PC-3 (cell line): Measurements from ENCODE around the gene NBAS.

Experiments
- CTCF ChIP-seq: fragments of 300-600 bp; sonication (generic); conservative IDR thresholded peaks from 2 replicates; pipeline ENCODE4 v1.5.1; 2017; ENCODE audit warnings: antibody characterized with exemption, low read depth, mild to moderate bottlenecking, low read length
- EZH2 ChIP-seq: fragments of 300-600 bp; sonication (generic); IDR thresholded peaks from one replicate; pipeline ENCODE4 v1.6.1; 2017; ENCODE audit warnings: antibody characterized with exemption, mild to moderate bottlenecking, low read length; ENCODE audit not compliant: unreplicated experiment
- EZH2phosphoT487 ChIP-seq: fragments of 300-600 bp; sonication (generic); IDR thresholded peaks from 2 replicates; pipeline ENCODE4 v1.6.1; 2018; ENCODE audit warnings: mild to moderate bottlenecking, antibody characterized with exemption, low read length, borderline replicate concordance

- no peak for TF ChIP-seq CTCF
- no peak for TF ChIP-seq EZH2
- no peak for TF ChIP-seq EZH2phosphoT487
Measured at GRCh38 chr2:15494877-15495276, 66.3 kb downstream of the NBAS start.
